ENCODE results near the gene FBXL2. TPM values are rescaled to one million over a fixed set of nuclear protein-coding genes. Genes with fewer than 3 reads are reported as not detected.

The FBXL2 gene
- total and polyA plus RNA-seq, 2 of the 4 experiments (the other 2 are of a cell fraction) = 15.8 to 21.0 TPM

- H2AK5ac ChIP-seq (ENCODE audit: low read depth, low read length) = peak overlapping the region; percentile 69
- ChIA-PET POLR2A (ENCODE audit: unreplicated experiment) (no interaction called here), CTCF (interaction anchor here (1.1 kb wide), 1 partner anchor 15 kb away, joined by 3 read pairs; no protein-coding TSS in a partner anchor)
- peak overlapping the region; percentile 49; the same call in 1 of the 2 replicates for H2BK120ac ChIP-seq (ENCODE audit: low read depth, low read length)
- peak overlapping the region; percentile 52 for H2BK20ac ChIP-seq (ENCODE audit: low read depth, low read length)
- peak overlapping the region in 1 of 2 experiments; percentile 58; a peak in 1 of 4 replicates for H4K8ac ChIP-seq (ENCODE audit: low read depth in 2 of 2, low read length in 2 of 2)
- peak overlapping the region; percentile 53; the same call in 1 of the 2 replicates for H3K23ac ChIP-seq (ENCODE audit: low read depth, low read length)
- intact Hi-C loops (cut with micrococcal nuclease) = loop anchor here (5.0 kb wide), 1 partner anchor 41 kb away; no protein-coding TSS in a partner anchor
- H3K18ac ChIP-seq (ENCODE audit: low read depth, low read length) = peak overlapping the region; percentile 0; the same call in 1 of the 2 replicates
- H3K56ac ChIP-seq (ENCODE audit: extremely low read depth, insufficient read depth, low read length) = no peak overlapping the region
- peaks cover 9 to 11% of the 10 kb centered on the region in 2 experiments; a peak in 3 of 4 replicates for H3K79me1 ChIP-seq (ENCODE audit: low read depth in 1 of 2, low read length in 2 of 2)
- no peak for TF ChIP-seq CTCF (conservative IDR thresholded peaks at IDR 0.05; ENCODE audit: low read depth, low read length)
- peaks cover 5% of the 10 kb centered on the region for H3K4me1 ChIP-seq (ENCODE audit: control insufficient read depth, insufficient read depth, low read length)
- WGBS, 2 experiments (ENCODE audit: extremely low coverage in 2 of 2, insufficient read length in 1 of 2) = 78% methylated on average over 4 of the region's 4 CpGs; no CpG with 5 or more reads in 1 of the 2 experiments
- H2AFZ ChIP-seq (replicated peaks; ENCODE audit: low read length, poor library complexity) = no peak overlapping the region
- H4K20me1 ChIP-seq (ENCODE audit: insufficient read depth, low read length) = no peaks in the 10 kb centered on the region
- H2AK9ac ChIP-seq (replicated peaks; ENCODE audit: low read depth, low read length, poor library complexity) = no peak overlapping the region
- peak overlapping the region; percentile 2; the same call in 1 of the 2 replicates for H4K5ac ChIP-seq (ENCODE audit: low read depth, low read length)
- H3K27me3 ChIP-seq (ENCODE audit: control insufficient read depth, insufficient read depth, low read length) = no peaks in the 10 kb centered on the region
- BruUV-seq (replicated peaks) = no TSS peak
- DNase-seq (no peak), ATAC-seq (ENCODE audit: low read depth) (no peak)
- no peaks in the 10 kb centered on the region for H3K9me3 ChIP-seq (ENCODE audit: control insufficient read depth, insufficient read depth, low read length)
- no peak overlapping the region for H3K4me3 ChIP-seq (ENCODE audit: insufficient read depth, low read depth, low read length)
- peak overlapping the region; percentile 44; the same call in 1 of the 2 replicates for H4K91ac ChIP-seq (ENCODE audit: insufficient read depth, low read depth, low read length)
- peak overlapping the region; percentile 55; the same call in 1 of the 2 replicates for H3K14ac ChIP-seq (replicated peaks; ENCODE audit: low read depth, low read length)
- no peak overlapping the region for H3K4me2 ChIP-seq (ENCODE audit: low read depth, low read length)
- in situ Hi-C loops (cut with MboI; ENCODE audit: low sequenced_read_pairs) = loop anchor here (25.0 kb wide), 1 partner anchor 396 kb away; the partner anchor contains the start of gene CCR4
- H2BK15ac ChIP-seq (ENCODE audit: low read depth, low read length) = peak overlapping the region; percentile 69; the same call in 1 of the 3 replicates
- H3K9me1 ChIP-seq (ENCODE audit: insufficient read depth, low read length) = peaks cover 6% of the 10 kb centered on the region; the same call in 1 of the 2 replicates
- H3K27ac ChIP-seq (ENCODE audit: insufficient read depth, low read length) = no peak overlapping the region
- no peaks in the 10 kb centered on the region for H3K36me3 ChIP-seq (ENCODE audit: control insufficient read depth, insufficient read depth, low read length)
- H2BK5ac ChIP-seq (ENCODE audit: low read depth, low read length, poor library complexity, severe bottlenecking) = peak overlapping the region; percentile 36
- no peak overlapping the region for H3K9ac ChIP-seq (ENCODE audit: low read depth, low read length)
- dilution Hi-C loops (cut with HindIII; ENCODE audit: low sequenced_read_pairs, unreplicated experiment) = no loop called here
- peak overlapping the region; percentile 80 for H3K4ac ChIP-seq (ENCODE audit: low read depth, low read length)
Measured at GRCh38 chr3:33358172-33358781, 81.0 kb downstream of the FBXL2 start.
